Activated CD4-positive, alpha-beta T cell treated with anti-CD3 and anti-CD28 coated beads, Interleukin-2, Interleukin-6, amounts not matched to agents 100 ng/mL and 50 ng/mL, durations not matched to agents 16 hours and 8 hours (primary cell): ENCODE measurements around the gene SLC6A6.

Experiments
- DNase-seq: peaks from one replicate; pipeline ENCODE4 v3.0.0-alpha.2; 2020

Gene SLC6A6

DNA sequence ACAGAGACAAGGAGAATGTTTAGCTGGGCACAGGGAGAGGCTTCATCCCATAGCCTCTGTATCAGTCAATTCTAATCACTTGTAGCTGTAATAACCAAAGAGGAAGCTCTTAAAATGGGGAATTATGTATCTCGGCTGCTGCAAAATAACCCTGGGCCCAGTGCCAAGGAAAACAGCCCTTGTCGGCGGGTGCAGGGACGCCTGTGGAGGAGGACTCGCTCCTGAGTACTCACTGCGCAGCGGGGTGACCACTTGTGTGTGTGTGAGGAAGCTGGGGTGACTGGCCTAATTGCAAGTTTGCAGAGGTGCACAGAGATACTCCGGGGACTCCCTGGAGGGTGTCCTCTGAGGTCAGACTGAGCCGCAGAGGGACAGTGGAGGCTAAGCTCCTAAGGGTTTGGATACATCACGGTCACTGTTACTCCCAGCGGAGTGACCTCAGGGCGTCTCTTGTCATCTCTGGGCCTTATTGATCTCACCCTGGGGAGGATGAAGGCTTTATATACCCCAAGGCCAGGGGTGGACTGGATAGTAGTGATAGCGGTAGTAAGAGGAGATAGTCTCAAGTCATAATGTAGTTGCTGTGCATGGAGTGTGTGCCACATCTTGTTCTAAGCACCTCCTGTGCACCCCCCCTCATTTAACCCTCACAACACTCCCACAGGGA is 37.2 kb downstream of the SLC6A6 start:
- no peak for DNase-seq

DNA sequence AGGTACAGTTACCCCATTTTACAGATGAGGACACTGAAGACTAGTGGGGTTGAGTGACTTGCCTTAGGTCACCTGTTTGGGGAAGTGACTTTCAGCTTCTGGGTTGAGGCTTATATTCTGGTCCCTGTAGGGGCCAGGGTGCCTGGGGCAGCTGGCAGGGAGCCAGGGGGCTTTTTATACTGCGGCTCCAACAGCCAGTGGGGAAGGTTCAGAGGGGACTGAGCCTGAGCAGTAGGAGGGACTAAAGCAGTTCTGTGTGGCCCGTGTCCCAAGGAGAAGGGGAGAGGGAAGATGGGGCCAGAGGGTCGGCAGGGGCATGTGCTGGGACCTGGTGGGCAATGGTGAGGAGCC is 37.7 kb downstream of the SLC6A6 start:
- DNase-seq, result no peak

DNA sequence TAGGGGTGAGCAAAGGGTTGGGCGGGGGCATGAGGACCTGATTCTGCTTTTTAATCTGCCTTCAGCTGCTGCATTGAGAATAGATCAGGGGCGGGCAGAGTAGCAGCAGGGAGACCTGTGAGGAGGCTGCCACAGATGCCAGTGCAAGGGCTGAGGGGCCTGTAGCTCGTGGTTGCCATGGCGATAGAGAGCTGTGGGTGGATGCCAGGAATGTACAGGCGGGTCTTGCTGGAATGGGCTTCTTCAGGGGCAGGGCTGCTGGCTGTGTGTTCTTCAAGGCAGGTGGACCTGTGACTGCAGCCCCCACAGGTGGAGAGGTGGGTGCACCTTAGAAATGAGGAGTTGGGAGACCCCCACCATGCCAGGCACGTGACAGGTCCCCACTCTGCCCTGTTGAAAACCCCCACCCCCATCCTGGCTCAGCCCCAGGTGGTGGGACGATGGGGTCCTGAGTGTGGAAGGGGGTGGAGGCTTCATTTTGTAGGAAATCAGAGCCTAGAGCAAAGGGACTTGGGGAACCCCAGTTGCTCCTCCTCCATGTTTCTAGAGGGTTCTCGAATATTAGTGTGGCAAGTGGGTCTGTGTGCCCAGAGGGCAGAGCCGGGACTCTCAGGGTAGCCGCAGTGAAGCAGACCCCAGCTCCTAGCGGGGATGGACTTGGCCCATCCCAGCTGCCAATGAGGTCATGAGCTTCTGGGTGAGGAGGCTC is 38.3 kb downstream of the SLC6A6 start:
- DNase-seq, result no peak

DNA sequence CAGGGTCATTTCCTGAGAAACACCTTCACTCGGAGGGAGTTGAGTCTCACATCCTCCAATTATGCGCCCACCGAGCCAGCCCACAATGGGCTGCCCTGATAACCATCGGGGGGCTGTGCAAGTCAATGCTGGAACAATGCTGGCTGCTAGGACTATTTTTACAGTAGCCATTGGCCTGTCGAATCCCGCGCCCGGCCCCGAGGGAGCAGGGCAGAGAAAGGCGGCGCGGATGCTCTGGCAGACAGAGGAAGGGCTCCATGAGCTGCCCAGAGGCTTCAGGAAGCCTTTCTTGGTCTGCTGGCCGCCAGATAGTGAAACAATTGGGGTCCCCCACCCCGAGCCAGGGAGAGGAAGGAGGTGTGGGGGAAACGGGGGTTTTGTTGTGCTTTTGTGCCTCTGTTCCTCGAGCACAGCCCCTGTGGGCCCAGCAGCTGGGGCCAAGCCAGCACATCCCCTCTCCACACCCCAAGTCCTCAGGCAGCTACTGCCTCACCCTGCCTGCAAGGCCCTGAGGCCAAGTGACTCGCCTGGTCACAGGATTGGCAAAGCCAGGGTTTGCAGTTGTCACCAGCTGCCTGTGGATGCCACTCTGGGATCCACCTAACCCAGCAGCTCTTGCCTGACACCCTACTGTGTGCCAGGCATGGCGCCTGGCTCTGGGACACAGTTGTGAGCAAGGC is 39.0 kb downstream of the SLC6A6 start:
- no peak for DNase-seq

DNA sequence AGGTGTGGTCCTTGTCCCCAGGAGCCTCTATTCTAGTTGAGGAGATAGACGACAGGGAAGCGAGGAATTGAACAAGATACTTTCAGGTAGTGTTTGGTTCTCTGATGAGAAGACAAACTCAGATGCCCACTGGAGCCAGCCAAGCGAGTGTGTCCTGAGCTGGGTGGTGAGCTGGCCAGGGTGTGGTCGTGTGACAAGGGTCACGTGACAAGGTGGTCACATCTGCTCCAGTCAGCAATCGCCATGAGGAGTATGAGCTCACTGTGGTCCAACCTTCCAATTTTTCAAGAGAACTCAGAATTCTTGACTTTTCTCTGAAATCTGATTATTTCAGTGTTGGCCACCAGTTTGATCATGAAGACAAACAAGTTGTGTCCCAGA is 39.5 kb downstream of the SLC6A6 start:
- DNase-seq, result no peak

DNA sequence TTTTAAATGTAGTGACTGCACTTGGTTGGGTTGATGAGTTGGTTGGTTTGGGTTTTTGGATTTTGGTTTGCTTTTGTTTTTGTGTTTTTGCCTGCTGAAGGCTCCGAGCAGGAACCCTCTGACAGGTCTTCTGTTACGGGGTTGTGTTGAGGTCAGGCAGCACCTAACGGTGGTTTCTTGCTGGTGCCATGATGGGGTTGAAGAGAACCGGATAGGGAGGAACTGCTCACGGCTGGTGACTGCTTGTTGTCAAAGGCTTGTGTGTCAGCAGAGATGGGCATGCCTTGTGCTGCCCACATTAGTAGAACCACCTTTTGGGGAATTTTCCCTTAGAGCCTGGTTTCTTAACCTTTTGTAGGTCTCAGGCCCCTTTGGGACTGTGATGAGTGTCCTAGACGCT is 42.0 kb downstream of the SLC6A6 start:
- DNase-seq, result no peak

DNA sequence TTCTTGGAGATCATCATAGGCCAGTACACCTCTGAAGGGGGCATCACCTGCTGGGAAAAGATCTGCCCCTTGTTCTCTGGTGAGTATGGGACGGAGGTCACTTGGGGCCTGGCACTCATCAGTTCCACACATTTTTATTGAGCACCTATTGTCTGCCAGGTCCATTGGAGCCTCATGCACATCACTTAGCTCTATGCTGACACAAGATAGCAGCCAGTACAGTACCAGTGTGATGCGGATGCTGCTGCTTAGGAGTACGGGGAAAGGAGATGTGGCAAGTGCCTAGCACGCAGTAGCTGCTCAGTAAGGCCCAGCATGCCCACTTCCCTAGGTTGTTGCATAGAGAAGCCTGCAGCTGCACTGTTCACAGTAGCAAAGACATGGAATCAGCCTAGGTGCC is 43.4 kb downstream of the SLC6A6 start:
- no peak for DNase-seq

DNA sequence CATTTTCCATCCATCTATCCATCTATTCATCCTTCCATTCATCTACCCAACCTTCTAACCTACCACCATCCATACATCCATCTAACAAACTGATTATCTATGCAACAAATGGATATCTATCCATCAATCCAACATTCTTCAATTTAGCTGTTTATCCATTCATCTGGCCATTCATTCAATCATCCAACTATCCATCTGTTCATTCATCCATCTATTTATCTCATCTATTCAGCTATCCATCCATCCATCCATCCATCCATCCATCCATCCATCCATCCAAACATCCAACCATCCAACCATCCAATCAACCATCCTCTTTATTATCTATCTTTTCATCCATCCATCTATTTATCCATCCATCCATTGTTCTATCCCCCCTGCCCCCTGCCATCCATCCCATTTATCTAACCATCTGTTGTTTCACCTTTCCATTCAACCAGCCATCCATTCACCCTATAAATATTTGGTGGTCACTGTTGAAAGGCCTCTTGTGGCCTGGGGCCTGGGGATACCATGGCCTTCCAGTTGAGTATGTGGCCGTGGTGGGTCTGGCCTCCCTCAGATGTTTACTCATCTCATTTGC is 44.7 kb downstream of the SLC6A6 start:
- no peak for DNase-seq

DNA sequence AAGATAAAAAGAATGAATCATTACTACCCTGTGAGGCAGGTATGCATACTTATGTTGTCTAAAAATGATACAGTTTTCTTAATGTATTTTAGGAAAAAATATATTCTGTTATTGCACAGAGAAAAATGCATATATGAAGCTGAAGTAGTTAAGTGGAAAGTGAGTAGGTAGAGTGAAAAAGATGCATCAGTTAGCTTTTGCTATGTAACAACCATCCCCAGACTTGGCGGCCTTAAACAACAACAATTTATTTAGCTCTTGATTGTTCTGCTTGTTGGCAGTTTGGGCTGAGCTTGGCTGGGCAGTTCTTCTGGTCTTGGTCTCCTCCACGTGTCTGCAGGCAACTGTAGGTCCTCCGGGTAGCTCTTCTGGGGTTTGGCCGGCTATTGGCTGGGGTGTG is 45.7 kb downstream of the SLC6A6 start:
- DNase-seq, result no peak

DNA sequence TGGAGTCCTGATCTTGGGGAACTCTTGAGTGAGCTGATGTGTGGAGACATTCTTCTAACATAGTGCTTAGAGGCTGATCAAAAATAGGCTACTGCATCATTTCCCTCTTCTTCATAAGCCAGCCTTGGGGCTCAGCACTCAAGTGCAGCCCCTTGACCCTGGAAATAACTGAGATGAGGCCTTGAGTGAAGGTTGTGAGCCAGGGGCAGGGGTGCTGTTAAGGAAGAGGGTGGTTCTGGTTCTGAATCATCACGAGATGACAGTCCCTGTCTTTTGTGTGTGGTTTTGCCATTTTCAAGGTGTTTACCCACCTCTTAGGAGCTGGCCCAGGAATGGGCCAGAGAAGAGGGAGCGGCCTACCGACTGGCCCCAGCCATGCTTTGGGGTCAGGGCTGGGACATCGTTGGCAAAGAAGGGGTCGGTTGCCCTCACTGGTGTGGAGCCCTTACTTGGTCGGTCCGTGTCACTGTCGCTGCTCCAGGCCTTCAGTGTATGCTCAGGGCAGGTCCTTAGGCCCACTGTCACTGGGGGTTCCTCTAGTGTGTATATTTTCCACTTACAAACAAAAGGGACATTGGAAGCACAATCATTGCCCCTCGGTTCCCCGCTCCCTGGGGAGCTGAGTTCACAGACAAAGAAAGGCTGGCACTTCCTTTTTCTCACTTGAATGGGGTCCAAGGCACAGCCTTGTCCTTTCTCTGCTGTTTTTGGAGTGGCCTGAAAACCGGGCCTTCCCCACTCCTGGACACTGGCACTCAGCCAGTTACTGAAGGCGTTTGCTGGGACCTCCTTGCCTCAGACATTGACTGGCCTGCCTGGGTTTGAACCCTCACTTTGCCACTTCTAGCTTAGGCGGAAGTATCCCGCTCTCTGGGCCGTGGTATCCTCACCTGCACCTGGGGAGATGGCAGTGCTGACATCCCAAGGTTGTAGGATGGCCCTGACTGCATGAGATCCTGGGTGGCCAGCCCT is 46.6 kb downstream of the SLC6A6 start:
- DNase-seq, result no peak

DNA sequence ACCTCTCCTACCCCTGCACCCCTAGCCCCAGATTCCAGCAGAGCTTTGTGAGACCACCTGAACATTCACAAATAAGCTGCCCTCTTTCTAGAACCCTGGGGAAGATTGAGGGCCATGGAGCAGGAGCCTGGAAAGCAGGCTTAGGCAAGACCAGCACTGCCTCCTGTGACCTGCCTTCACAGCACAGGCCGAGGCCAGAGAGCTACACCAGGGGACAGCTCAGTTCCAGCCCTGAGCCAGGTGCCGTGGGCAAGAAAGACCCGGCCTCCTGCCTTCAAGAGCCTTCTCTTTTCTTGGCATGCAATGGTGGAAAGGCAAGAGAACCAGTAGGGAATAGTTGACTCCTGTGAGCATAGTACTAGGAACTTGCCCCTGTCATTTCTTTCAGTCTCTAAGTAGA is 48.1 kb downstream of the SLC6A6 start:
- no peak for DNase-seq

DNA sequence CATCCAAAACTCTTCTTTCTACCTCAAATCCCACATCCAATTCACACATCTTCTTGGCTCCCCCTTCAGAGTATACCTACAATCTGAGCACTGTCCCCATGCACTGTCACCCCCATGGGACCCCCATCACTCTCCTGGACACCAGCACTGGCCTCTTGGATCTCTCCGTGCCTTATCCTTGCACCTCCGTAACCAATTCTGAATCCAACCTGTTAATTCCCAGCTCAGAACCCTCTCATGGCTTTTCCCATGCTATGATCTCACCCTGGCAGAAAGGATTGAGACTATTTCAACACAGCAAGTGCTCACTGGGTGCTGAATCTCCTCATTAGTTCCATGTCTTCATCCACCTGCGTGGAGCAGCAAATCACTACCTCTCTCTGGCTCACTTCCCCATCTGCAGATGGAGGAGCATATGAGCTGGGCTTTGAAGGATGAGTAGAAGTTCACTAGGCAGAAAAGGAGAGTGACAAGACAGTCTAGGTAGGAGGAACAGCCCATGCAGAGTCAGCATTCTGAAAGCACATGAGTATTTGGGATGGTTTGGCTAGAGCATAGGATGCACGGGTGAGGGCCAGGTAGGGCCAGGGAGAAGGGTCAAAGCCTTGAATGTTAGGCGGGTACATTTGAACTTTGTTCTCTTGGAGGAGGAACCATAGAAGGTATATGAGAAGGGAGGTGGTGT is 48.7 kb downstream of the SLC6A6 start:
- no peak for DNase-seq

DNA sequence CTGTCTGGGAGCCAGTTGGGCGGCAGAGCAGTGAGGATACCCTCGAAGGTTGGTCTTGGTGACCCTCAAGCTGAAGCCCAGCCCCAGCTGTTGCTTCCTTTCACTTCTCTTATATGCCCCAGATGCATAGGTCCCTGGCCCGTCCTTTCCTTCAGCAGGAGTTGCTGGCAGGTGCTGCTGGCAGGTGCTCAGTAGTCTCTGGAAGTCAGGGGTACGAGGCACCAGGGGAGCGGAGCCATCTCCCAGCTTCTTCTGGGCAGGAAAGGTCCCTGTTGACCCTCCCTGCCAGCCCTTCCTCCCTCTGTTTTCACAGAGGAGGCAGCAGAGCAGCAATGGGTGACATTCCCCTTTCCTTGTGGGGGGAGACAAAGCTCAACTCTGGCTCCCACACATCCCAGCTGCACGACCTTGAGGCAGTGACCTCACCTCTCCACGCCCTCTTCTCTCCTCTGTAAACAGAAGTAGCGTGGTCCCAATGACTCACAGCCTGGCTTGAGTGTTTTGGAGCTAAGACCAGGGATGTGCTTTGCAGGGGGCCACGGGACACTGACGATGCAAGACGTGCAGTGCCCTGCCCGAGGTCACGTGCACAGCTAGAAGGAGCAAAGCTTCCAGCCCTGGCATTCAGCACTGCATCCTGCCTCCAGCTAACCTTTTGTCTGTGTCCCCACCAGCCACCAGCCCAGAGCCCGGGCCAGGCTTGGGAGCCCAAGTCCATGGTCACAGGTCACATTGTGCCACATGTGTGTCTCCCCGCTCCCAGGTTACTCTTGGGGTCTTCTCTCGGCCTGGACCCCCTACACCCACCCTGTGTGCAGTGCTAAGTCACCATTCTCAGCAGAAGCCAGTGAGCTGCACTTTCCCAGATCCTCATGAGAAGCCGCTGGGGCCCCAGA is 49.7 kb downstream of the SLC6A6 start:
- DNase-seq, result no peak

DNA sequence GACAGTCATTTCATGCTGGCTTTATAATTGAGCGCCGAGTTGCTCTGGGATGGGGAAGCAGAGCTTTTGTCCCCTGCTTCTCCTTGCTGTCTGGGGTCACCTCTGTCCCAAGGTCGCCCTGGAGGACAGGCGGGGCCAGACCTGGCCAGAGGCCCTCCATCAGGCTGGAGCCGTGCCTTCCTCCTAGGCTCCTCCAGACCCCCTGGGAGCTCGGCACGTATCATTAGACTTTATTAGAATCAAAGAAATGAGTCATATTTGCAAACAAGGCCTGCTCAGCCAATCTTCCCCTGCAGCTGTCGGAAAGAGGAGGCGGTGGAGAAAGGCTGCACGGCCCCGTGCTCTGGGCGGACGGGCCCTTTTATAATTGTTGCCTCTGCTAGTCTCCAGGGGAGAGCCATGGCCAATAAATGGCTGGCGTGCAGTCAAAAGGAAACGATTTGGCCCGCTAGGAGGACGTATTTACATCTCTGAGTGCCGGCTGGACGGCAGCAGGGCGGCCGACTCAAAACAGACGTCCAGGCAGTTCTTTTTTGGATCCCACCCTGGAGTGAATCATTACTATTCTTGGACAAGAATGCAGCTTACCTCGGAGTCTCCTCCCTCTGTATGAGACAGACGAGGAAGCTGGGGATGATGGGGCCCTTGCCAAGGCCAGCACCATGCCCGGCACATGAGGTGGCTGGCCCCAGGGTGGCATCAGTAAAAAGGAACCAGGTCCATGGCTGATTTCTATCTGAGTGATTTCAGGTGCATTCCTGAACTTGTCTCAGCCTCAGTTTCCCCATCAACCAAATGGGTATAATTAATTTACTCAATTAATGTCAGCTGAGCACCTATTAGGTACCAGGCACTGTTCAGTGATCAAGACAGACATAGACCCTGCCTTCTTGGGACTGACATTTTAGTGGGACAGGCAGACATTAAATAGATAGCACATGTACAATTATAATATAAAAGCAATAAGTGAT is 50.6 kb downstream of the SLC6A6 start:
- DNase-seq, result no peak

DNA sequence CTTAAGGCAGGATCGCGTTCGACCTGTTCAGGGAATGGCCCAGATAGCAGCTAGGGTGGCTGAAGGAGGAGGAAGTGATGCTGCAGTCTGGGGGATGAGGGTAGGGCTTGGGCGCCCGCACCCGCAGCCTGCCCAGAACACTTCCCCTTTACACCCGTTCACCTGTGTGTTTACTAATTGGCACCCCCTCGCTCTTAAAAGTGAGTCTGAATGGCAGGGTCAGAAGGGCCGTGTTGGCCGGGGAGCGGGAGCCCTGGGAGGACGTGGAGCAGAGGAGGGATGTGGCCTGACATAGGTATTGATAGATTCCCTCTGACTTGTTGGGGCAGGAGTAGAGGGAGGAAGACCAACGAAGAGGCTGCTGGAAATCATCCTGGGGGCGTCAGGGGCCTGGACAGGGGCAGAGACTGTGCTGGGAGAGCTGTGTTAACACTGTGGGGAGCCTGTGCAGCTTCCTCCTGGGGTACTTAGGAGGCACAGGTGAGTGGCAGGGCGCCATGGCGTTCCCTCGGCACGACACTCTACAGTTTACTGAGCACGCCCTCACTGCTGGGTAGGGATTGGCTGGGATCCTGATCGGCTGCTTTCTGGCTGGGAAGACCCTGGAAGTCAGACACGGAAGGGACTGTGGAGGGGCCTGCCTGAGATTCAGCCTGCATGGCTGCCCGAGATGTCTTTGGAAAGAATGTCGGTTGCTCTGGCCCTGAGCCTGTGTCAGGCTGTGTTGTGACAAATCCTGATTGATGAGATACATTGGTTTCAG is 51.7 kb downstream of the SLC6A6 start:
- DNase-seq, result no peak

DNA sequence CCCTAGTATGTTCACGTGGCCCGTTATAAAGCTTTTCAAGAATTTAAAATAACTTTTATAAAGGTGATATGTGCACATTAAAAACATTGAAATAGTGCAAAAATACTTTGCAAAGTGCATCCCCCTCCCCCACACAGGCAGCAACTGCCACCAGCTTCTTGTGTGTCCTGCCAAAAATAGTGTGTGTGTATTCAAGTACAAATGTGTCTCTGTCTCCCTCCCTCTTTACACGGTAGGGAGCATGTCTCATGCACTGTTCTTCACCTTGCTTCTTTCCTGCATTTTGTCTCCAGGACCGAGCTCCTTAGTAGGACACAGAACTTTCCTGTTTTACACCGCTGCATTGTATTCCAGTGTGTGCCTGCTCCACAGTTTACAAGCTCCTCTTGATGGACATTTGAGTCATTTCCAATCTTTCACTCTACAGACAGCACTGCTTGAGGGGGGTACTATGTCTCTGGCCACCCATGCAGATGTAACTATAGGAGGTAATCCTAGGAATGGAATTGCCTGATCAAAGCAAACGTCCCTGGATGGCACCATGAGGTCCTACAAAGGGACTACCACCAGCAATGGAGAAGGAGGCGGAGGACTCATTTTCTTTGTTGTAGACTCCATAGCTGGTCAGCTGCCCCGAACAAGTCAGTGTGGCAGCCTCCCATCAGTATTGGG is 52.4 kb downstream of the SLC6A6 start:
- DNase-seq, result no peak

DNA sequence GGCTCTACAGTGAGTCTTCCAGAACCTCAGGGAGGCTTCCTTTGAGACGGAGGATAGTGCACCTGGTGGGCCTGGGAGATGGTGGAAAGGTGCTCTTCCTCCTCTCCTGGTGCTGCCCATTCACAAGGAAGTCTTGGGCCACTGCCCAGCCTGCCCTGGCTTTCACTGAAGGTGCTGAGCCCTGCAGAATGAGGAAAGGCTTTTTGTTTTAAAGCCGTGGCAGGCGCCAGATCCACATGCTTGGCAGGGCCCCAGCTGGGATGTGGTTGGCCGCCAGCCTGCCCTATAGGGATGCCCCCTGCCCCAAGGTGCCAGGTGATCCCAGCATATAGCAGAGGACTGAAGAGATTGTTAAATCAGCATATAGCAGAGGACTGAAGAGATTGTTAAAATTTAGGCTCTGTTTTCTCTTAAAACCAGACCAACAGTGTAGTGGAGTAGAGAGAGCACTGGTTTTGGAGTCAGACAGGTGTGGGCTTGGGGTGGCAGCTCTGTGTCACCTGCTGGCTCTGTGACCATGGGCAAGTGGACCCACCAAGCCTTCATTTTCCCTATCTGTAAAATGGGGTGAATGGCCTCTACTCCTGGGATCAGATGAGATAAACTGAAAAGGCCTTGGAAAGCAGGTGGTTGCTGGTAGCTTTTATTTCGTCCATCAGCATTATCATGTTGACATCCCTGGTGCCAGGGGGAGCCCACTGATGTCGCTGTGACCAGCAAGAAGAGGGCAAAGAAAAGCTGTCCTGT is 53.3 kb downstream of the SLC6A6 start:
- no peak for DNase-seq

DNA sequence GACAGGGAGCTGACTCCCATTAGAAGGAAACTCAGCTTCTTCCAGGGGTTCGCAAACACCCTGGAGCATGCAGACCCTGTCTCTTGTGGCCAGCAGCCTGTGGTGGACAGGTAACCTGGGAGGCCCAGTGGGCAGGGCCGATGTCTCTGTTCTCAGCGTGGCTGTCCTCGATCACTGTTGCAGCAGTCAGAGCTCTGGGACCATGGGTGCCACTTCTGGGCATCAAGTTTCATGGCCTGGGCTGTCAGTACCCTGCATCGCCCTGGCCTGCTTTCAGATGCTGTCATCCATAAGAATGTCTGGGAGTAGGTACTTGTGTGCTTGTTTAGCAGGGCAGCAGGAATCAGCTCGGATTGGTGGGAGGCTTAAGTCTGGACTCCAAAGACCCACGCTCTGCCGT is 54.4 kb downstream of the SLC6A6 start:
- DNase-seq, result no peak
